SH-SY5Y (cell line): ENCODE results near the gene CATSPER3.

Experiments
- GATA2 ChIP-seq: IDR thresholded peaks from 2 replicates; pipeline ENCODE4 v1.6.1; 2011; ENCODE audit warnings: mild to moderate bottlenecking, low read depth, low read length
- GATA3 ChIP-seq: IDR thresholded peaks from 2 replicates; pipeline ENCODE4 v1.6.1; 2011; ENCODE audit warnings: low read depth, mild to moderate bottlenecking, low read length, moderate library complexity

The CATSPER3 gene

DNA sequence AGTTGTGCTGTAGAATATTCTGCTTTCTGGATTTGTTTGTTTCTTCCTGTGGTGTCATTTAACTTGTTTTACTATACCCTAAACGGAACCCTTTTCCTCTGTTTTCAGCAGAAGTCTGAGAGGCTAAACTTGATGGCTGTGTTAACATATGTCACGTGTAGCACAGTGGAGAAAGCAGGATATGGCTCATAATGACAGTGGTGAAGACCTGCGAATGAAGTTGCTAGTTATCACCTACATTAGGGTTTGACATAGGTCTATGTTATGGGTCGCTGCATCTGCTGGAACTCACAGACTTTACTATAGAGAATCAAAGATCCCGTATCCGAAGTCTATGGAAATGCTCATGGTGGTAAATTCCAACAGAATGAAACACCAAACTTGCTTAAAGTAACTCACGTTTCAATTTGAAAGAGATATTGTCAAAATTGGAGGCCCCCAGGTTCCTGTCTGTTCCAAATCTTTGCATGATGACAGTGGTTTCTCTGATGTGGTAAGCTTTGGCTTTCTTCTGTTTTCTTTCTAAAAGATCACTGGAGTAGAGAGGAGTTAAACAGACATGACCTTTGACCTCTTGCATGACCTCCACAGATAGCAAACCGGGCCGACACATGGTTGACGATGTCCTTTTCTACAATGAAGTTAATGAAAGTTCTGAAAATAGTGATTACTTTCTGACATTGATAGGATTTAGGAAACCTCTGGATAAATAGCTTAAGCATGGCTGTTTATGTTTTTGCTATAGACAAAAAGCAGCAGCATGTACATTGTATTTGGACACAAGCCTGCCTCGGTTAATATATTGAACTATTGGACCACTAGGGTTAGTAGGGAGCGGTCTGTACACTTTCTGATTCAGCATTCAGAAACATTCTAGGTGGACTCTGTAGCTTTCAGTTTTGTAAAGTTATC is 3.1 kb upstream of the CATSPER3 start:
- TF ChIP-seq GATA3 (no peak), GATA2 (no peak)

GRCh38 chr5:134965271-134965825 is 2.4 kb upstream of the CATSPER3 start:
- no peak for TF ChIP-seq GATA3
- TF ChIP-seq GATA2 = no peak

- TF ChIP-seq GATA3 (no peak), GATA2 (no peak)
Measured at GRCh38 chr5:134968055-134968454, 348 bp downstream of the CATSPER3 start.

GRCh38 chr5:134969166-134969565 is 1.5 kb downstream of the CATSPER3 start:
- TF ChIP-seq GATA3 (peak; percentile 83), GATA2 (peak; percentile 45; the same call in 1 of the 2 replicates)

- TF ChIP-seq GATA2 (no peak), GATA3 (no peak)
Measured at GRCh38 chr5:134975078-134975715, 7.5 kb downstream of the CATSPER3 start.

DNA sequence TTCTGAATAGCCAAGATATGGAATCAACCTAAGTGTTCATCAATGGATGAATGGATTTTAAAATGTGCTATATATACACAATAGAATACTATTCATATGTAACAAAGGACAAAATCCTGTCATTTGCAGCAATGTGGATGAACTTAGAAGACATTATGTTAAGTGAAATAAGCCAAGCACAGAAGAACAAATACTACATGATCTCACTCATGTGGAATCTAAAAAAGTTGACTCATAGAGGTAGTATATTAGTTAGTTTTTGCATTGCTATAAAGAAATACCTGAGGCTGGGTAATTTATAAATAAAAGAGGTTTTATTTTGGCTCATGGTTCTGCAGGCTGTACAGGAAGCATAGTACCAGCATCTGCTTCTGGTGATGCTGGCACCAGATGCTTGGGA is 8.1 kb downstream of the CATSPER3 start:
- TF ChIP-seq GATA2 (no peak), GATA3 (no peak)

- no peak for TF ChIP-seq GATA2
- no peak for TF ChIP-seq GATA3
Measured at GRCh38 chr5:134976841-134977240, 9.1 kb downstream of the CATSPER3 start.

GRCh38 chr5:134979416-134979815 is 11.7 kb downstream of the CATSPER3 start:
- TF ChIP-seq GATA2 (no peak), GATA3 (no peak)

DNA sequence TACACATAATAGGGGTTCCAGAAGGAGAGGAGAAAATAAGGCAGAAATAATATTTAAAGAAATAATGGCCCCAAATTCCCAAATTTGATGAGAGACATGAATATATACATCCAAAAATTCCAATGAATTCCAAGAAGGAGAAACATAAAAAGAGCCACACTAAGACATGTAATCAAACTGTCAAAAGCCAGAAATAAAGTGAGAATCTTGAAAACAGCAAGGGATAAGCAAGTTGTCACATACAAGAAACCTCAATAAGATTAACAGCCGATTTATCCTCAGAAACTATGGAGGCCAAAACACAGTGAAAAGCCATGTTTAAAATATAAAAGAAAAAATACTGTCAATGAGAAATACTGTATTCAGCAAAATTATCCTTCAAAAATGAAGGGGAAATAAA is 14.5 kb downstream of the CATSPER3 start:
- TF ChIP-seq GATA3 (no peak), GATA2 (no peak)

DNA sequence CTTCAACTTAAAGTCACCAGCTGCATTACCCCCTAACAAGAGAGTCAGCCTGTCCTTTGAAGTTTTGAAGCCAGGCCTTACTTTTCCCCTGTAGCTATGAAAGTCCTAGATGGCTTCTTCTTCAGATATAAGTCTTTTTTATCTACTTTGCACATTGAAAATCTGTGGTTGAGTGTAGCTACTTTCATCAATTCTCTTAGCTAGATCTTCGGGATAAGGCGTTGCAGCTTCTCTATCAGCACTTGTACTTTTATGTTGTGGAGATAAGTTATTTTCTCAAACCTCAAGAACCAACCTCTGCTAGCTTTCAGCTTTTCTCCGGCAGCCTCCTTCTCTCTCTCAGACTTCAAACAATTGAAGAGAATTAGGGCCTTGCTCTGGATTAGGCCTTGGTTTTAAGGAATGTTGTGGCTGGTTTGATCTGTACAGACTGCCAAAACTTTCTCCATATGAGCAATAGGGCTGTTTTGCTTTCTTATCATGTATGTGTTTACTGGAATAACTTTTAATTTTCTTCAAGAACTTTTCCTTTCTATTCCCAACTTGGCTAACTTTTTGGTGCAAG is 21.6 kb downstream of the CATSPER3 start:
- TF ChIP-seq GATA3 (no peak), GATA2 (no peak)

GRCh38 chr5:134992148-134992547 is 24.4 kb downstream of the CATSPER3 start:
- TF ChIP-seq GATA2 (no peak), GATA3 (no peak)

DNA sequence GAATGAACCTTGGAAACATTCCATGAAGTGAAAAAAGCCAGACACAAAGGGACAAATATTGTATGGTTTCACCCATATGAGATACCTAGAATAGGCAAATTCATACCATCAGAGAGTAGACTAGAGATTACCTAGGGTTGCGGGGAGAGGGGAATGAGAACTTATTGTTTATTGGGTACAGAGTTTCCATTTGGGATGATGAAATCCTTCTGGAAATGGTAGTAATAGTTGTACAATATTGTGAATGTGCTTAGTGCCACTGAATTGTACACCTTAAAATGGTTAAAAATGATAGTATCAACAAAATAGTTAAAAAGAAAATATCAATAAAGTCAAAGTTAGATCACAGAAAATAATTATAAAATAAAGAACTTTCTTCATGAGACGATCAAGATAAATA is 25.5 kb downstream of the CATSPER3 start:
- TF ChIP-seq GATA2 (no peak), GATA3 (no peak)

DNA sequence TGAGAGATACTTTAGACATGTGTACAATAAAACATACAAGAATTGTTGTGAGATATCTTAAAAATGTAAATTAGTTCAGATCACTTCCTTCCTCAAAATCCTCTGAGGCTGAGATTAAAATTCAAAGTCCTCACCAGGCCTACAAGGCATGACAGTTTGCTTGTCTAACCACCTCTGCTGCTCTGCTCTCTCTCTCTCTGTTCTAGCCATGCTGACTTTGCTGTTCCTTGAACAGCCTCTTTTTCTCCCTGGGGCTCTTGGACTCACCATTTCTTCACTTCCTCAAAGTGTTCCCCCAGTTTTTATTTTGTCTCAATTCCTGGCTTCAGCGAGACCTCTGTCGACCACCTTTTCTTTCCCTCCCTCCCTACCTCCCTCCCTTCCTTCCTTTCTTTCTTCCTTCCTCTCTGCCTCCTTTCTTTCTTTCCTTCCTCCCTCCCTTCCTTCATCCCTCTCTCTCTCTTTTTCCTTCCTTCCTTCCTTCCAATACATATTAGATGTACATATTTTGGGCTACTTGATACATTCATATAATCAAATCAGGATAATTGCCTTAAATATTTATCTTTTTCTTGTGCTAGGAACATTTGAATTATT is 27.0 kb downstream of the CATSPER3 start:
- no peak for TF ChIP-seq GATA2

DNA sequence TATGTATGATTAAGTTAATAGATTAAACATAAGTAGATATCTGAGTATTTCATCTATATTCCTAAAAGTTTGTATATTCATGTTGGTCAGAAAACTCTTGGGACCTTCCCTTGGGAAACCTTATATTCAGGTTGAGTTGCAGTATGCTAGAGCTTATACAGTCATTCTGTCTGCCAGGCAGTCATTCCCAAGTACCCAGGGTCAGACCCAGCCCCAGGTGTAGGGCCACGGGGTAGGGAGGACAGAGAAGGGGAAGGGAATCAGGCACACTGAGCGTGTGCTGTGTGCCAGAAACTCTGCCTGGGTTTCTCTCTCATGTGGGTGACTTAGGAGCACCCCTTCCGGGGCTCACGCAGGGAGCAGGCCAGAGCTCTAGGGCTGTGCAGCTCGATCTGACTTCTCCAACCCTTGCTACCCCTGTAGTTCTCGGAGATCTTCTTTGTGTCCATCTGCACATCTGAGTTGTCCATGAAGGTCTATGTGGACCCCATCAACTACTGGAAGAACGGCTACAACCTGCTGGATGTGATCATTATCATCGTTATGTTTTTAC is 28.2 kb downstream of the CATSPER3 start:
- TF ChIP-seq GATA2 (no peak), GATA3 (no peak)

GRCh38 chr5:134997015-134997414 is 29.3 kb downstream of the CATSPER3 start:
- TF ChIP-seq GATA3 (no peak), GATA2 (no peak)
